ENCODE data around the gene KLK15.
A peak's percentile ranks its signal among the peaks of the same experiment; 100 is the strongest.
"Not testable (repeated sequence)": the region's sequence is repeated elsewhere in the genome, so short reads cannot be mapped to it uniquely, and the experiment has no call there.

The KLK15 gene

GRCh38 chr19:50820549-50821247, 12.7 kb downstream of the KLK15 start:
- DNase-seq (ENCODE audit: low read depth), result no peak

GRCh38 chr19:50820086-50820485, 13.3 kb downstream of the KLK15 start:
- DNase-seq (ENCODE audit: low read depth), result no peak

GRCh38 chr19:50819636-50820035, 13.7 kb downstream of the KLK15 start:
- no peak for DNase-seq (ENCODE audit: low read depth)

- no peak for DNase-seq (ENCODE audit: low read depth)
These were observed 14.4 kb downstream of the KLK15 start for GRCh38 chr19:50818859-50819472.

- DNase-seq (ENCODE audit: low read depth), result peak; percentile 7
These were observed 15.2 kb downstream of the KLK15 start for GRCh38 chr19:50817941-50818858.

- no peak for DNase-seq (ENCODE audit: low read depth)
These were observed 17.9 kb downstream of the KLK15 start for GRCh38 chr19:50815439-50815838.

GRCh38 chr19:50814883-50815282, 18.5 kb downstream of the KLK15 start:
- no peak for DNase-seq (ENCODE audit: low read depth)

- DNase-seq (ENCODE audit: low read depth), result no peak
These were observed 20.9 kb downstream of the KLK15 start for GRCh38 chr19:50812474-50812873.

GRCh38 chr19:50811622-50812238, 21.6 kb downstream of the KLK15 start:
- not testable (repeated sequence) for DNase-seq (ENCODE audit: low read depth)

- DNase-seq (ENCODE audit: low read depth), result no peak
These were observed 24.5 kb downstream of the KLK15 start for GRCh38 chr19:50808856-50809255.

GRCh38 chr19:50804420-50805272, 28.7 kb downstream of the KLK15 start:
- DNase-seq (ENCODE audit: low read depth), result peak; percentile 91

GRCh38 chr19:50803633-50804419, 29.5 kb downstream of the KLK15 start:
- DNase-seq (ENCODE audit: low read depth), result peak; percentile 2

- DNase-seq (ENCODE audit: low read depth), result no peak
These were observed 32.3 kb downstream of the KLK15 start for GRCh38 chr19:50801107-50801506.

GRCh38 chr19:50799547-50799851, 33.9 kb downstream of the KLK15 start:
- no peak for DNase-seq (ENCODE audit: low read depth)

GRCh38 chr19:50798659-50799546, 34.5 kb downstream of the KLK15 start:
- no peak for DNase-seq (ENCODE audit: low read depth)

- no peak for DNase-seq (ENCODE audit: low read depth)
These were observed 35.4 kb downstream of the KLK15 start for GRCh38 chr19:50797781-50798658.

GRCh38 chr19:50797429-50797780, 36.0 kb downstream of the KLK15 start:
- DNase-seq (ENCODE audit: low read depth), result no peak

- DNase-seq (ENCODE audit: low read depth), result no peak
These were observed 36.5 kb downstream of the KLK15 start for GRCh38 chr19:50796634-50797428.
